PC-3 (cell line): Measurements from ENCODE around the gene GADD45GIP1. TPM values are rescaled to one million over a fixed set of nuclear protein-coding genes. Genes with fewer than 3 reads are reported as not detected.

ENCODE experiments used
- ATAC-seq: fragments of 200-7000 bp; cut with Tn5 transposase; 2 replicates; pipeline ENCODE4 v1.9.1; 2020; ENCODE audit warnings: mild to moderate bottlenecking, moderate library complexity
- BruUV-seq: library from RNA; stranded (reverse); fragments of 400-500 nt; replicated peaks from 2 replicates; lab custom pipeline; 2021; lab: Mats Ljungman, UMichigan
- CTCF ChIA-PET: fragments of 300-600 bp; sonication (Branson Sonifier 250); formaldehyde crosslinking; loops from one replicate; lab custom pipeline; 2022; ENCODE audit warnings: antibody characterized with exemption; lab: Charles Lee
- POLR2A ChIA-PET: fragments of 300-600 bp; sonication (Branson Sonifier 250); formaldehyde crosslinking; loops from one replicate; lab custom pipeline; 2022; ENCODE audit warnings: antibody characterized with exemption; ENCODE audit not compliant: unreplicated experiment; lab: Charles Lee
- DNase-seq: peaks from one replicate; pipeline ENCODE4 v3.0.0-alpha.2; 2015
- H2AFZ ChIP-seq: fragments of 300-600 bp; sonication (generic); 2 replicates; pipeline ENCODE4 v1.6.0; 2016; ENCODE audit warnings: antibody characterized with exemption, low read length
- H3F3A ChIP-seq: fragments of 300-600 bp; sonication (generic); one replicate; pipeline ENCODE4 v1.6.0; 2017; ENCODE audit warnings: antibody characterized with exemption, low read length, control low read depth, mild to moderate bottlenecking; ENCODE audit not compliant: unreplicated experiment
- H3K27ac ChIP-seq: fragments of 300-600 bp; sonication (generic); 2 replicates; pipeline ENCODE4 v1.5.1; 2016; ENCODE audit warnings: mild to moderate bottlenecking, low read length
- H3K27me3 ChIP-seq: fragments of 300-600 bp; sonication (generic); 2 replicates; pipeline ENCODE4 v1.6.1; 2016; ENCODE audit warnings: low read length, mixed read lengths
- H3K36me3 ChIP-seq: fragments of 300-600 bp; sonication (generic); 2 replicates; pipeline ENCODE4 v1.6.1; 2016; ENCODE audit warnings: low read depth, mixed run types, low read length, mixed read lengths
- H3K4me1 ChIP-seq: fragments of 300-600 bp; sonication (generic); 2 replicates; pipeline ENCODE4 v1.5.1; 2016; ENCODE audit warnings: low read length; ENCODE audit not compliant: insufficient read depth
- H3K4me2 ChIP-seq: fragments of 300-600 bp; sonication (generic); 2 replicates; pipeline ENCODE4 v1.6.0; 2016; ENCODE audit warnings: low read length
- H3K4me3 ChIP-seq: fragments of 300-600 bp; sonication (generic); 2 replicates; pipeline ENCODE4 v1.5.1; 2016; ENCODE audit warnings: mild to moderate bottlenecking, low read length, mixed read lengths
- H3K79me2 ChIP-seq: fragments of 300-600 bp; sonication (generic); 2 replicates; pipeline ENCODE4 v1.6.1; 2017; ENCODE audit warnings: low read length, mixed read lengths
- H3K9ac ChIP-seq: fragments of 300-600 bp; sonication (generic); 2 replicates; pipeline ENCODE4 v1.6.0; 2016; ENCODE audit warnings: mild to moderate bottlenecking, low read length
- H3K9me2 ChIP-seq: fragments of 300-600 bp; sonication (generic); replicated peaks from 2 replicates; pipeline ENCODE4 v1.6.1; 2016; ENCODE audit warnings: mixed run types, low read length, mixed read lengths
- H3K9me3 ChIP-seq: fragments of 300-600 bp; sonication (generic); 2 replicates; pipeline ENCODE4 v1.6.1; 2016; ENCODE audit warnings: low read length, mixed read lengths
- H4K20me1 ChIP-seq: fragments of 300-600 bp; sonication (generic); 2 replicates; pipeline ENCODE4 v1.6.1; 2016; ENCODE audit warnings: low read length, mixed read lengths
- EZH2 ChIP-seq: fragments of 300-600 bp; sonication (generic); IDR thresholded peaks from one replicate; pipeline ENCODE4 v1.6.1; 2017; ENCODE audit warnings: antibody characterized with exemption, mild to moderate bottlenecking, low read length; ENCODE audit not compliant: unreplicated experiment
- EZH2phosphoT487 ChIP-seq: fragments of 300-600 bp; sonication (generic); IDR thresholded peaks from 2 replicates; pipeline ENCODE4 v1.6.1; 2018; ENCODE audit warnings: mild to moderate bottlenecking, antibody characterized with exemption, low read length, borderline replicate concordance
- intact Hi-C: fragments of 100-400 bp; cut with micrococcal nuclease; formaldehyde crosslinking; loops from 2 replicates; pipeline ENCODE4 v1.9.0; 2023
- total RNA-seq: library from RNA; depleted of rRNA; stranded (reverse); fragments of >200 nt; gene quantifications from 2 replicates; pipeline ENCODE4 v1.2.3, GENCODE V29; 2014
- TF ChIP-seq, protein P1 (sequence below): fragments of 300-600 bp; sonication (generic); conservative IDR thresholded peaks from 2 replicates; pipeline ENCODE4 v1.5.1; 2017; ENCODE audit warnings: antibody characterized with exemption, low read depth, mild to moderate bottlenecking, low read length

The GADD45GIP1 gene
- total RNA-seq, 1 experiment from 2014 or later: 219 TPM

DNA sequence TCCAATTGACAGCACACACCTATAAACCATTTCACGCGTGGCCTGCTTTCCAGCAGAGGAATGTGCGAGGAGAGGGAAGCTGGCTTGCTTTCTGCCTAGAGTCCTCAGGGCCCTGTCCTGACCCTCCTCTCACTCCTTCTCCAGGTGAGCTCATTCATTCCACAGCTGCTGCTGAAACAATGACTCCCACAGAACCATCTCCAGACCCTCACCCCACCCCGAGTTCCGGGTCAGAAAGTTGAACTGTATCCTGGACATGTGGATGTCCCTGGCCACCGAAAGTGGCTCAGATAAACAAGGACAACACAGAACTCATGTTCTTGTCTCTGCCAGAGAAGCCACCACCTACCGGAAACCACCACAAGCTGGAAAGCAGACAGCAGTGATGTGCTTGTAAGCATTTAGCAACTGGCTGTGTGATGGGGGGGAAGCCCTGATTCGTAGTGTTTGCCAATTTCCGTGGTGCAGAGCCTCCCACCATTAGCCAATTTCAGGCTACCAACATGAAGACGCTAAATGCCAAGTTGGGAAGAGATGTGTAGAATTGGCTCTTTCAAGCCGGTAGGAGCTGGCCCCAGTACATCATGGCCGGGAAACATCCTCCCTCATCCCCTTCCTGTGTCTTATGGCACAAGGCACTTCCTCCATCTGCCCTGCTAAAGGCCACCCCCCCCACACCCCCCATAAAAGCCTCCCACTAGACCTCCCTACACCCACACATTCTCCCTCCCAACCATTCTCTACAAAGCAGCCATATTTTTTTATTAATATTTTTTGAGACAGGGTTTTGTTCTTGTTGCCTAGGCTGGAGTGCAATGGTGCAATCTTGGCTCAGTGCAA, 43.0 kb downstream of the GADD45GIP1 start:
- Histone ChIP-seq H2AFZ (0 out of 2 replicates have a peak overlapping the region, but pooled peaks have one; percentile 66), H3K27me3 (no peaks in the 10 kb centered on the region), H3K4me3 (no peak overlapping the region), H3F3A (peaks cover 4% of the 10 kb centered on the region), H3K4me1 (peaks cover 17% of the 10 kb centered on the region), H3K9me3 (no peaks in the 10 kb centered on the region), H3K4me2 (no peak overlapping the region), H3K9ac (no peak overlapping the region), H3K36me3 (no peaks in the 10 kb centered on the region), H3K9me2 (no peaks in the 10 kb centered on the region), H3K27ac (no peak overlapping the region), H4K20me1 (no peaks in the 10 kb centered on the region), H3K79me2 (no peaks in the 10 kb centered on the region)
- ChIA-PET POLR2A (no interaction called here), CTCF (no interaction called here)
- TF ChIP-seq, protein P1, sequence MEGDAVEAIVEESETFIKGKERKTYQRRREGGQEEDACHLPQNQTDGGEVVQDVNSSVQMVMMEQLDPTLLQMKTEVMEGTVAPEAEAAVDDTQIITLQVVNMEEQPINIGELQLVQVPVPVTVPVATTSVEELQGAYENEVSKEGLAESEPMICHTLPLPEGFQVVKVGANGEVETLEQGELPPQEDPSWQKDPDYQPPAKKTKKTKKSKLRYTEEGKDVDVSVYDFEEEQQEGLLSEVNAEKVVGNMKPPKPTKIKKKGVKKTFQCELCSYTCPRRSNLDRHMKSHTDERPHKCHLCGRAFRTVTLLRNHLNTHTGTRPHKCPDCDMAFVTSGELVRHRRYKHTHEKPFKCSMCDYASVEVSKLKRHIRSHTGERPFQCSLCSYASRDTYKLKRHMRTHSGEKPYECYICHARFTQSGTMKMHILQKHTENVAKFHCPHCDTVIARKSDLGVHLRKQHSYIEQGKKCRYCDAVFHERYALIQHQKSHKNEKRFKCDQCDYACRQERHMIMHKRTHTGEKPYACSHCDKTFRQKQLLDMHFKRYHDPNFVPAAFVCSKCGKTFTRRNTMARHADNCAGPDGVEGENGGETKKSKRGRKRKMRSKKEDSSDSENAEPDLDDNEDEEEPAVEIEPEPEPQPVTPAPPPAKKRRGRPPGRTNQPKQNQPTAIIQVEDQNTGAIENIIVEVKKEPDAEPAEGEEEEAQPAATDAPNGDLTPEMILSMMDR: no peak
- TF ChIP-seq EZH2phosphoT487: no peak
- no peak for TF ChIP-seq EZH2
- no TSS peak for BruUV-seq
- DNase-seq: no peak
- intact Hi-C loops: no loop called here
- ATAC-seq: no peak

DNA sequence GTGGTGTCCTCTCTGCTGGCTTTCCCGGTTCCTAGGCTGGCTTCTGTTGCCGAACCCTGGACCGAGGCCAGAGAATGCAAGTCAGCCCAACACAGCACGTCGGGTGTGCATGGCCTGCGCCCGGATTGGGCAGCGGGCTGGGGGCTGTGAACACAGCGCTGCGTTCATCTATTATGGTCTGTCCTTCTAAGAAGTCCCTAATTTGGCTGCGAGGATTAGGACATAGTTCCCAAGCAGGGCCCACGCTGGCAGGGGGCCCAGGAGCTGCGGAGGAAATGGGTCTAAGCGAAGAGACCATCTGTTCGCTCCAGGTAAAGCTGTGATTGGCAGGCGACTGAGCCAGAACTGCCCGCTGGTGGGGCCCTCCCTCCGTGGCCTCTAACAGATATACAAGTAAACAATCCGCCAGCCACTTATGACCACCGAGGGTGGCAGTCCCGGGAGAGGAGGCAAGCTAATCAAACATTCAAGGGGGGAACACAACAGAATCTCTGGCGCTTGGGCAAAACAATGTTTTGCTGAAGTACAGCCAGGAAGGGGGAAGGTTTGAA, 43.9 kb downstream of the GADD45GIP1 start:
- H3K27ac ChIP-seq: no peak overlapping the region
- no peak overlapping the region for H3K9ac ChIP-seq
- TF ChIP-seq EZH2phosphoT487: no peak
- TF ChIP-seq, protein P1: no peak
- no peak for TF ChIP-seq EZH2
- no TSS peak for BruUV-seq
- H2AFZ ChIP-seq: peak overlapping the region; percentile 66
- H3K4me2 ChIP-seq: peak overlapping the region; percentile 64
- no peaks in the 10 kb centered on the region for H4K20me1 ChIP-seq
- ChIA-PET POLR2A (no interaction called here), CTCF (no interaction called here)
- intact Hi-C loops: no loop called here
- H3F3A ChIP-seq: peaks cover 4% of the 10 kb centered on the region
- peak; percentile 44 for DNase-seq
- peak overlapping the region; percentile 29; the same call in 1 of the 2 replicates for H3K4me3 ChIP-seq
- H3K79me2 ChIP-seq: no peaks in the 10 kb centered on the region
- H3K27me3 ChIP-seq: no peaks in the 10 kb centered on the region
- H3K4me1 ChIP-seq: peaks cover 14% of the 10 kb centered on the region
- H3K9me2 ChIP-seq: no peaks in the 10 kb centered on the region
- no peaks in the 10 kb centered on the region for H3K36me3 ChIP-seq
- H3K9me3 ChIP-seq: no peaks in the 10 kb centered on the region
- peak; percentile 70 for ATAC-seq

DNA sequence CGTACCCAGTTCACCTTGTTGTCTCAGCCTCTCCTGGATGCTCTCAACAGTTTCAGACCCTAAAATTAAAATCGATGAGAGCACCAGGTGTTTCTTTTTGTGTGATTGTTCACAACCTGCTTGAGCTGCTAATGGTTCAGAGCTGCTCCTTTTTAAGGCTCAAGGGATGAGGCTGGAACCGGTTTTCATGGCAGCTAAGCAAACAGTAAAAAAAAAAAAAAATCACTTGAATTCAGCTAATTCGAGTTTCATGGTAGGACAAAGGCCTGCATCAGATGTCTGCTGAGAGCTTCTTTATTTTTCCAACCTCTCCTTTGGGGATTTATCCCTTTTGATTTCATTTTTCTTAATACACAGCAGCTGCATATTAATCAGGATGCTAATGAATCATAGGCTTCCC, 44.5 kb downstream of the GADD45GIP1 start:
- BruUV-seq: no TSS peak
- no peaks in the 10 kb centered on the region for H3K36me3 ChIP-seq
- peaks cover 14% of the 10 kb centered on the region for H3K4me1 ChIP-seq
- ChIA-PET POLR2A (no interaction called here), CTCF (no interaction called here)
- H3K9me3 ChIP-seq: no peaks in the 10 kb centered on the region
- intact Hi-C loops: no loop called here
- H3K4me3 ChIP-seq: peak overlapping the region; percentile 29; the same call in 1 of the 2 replicates
- ATAC-seq: peak; percentile 12; the same call in 1 of the 2 replicates
- H3K27me3 ChIP-seq: no peaks in the 10 kb centered on the region
- TF ChIP-seq, protein P1: no peak
- no peak for TF ChIP-seq EZH2phosphoT487
- no peak for TF ChIP-seq EZH2
- peak overlapping the region; percentile 66 for H2AFZ ChIP-seq
- H4K20me1 ChIP-seq: no peaks in the 10 kb centered on the region
- DNase-seq: no peak
- H3K27ac ChIP-seq: no peak overlapping the region
- H3K9me2 ChIP-seq: no peaks in the 10 kb centered on the region
- no peak overlapping the region for H3K9ac ChIP-seq
- no peaks in the 10 kb centered on the region for H3K79me2 ChIP-seq
- peaks cover 4% of the 10 kb centered on the region for H3F3A ChIP-seq
- H3K4me2 ChIP-seq: peak overlapping the region; percentile 64
